Hepatocyte (in vitro differentiated cells): ENCODE data around the gene KLHL30. TPM values are rescaled to one million over a fixed set of nuclear protein-coding genes. Genes with fewer than 3 reads are reported as not detected.
A peak's percentile ranks its signal among the peaks of the same experiment; 100 is the strongest.

Experiments
- DNase-seq: peaks from one replicate; pipeline ENCODE4 v3.0.0-alpha.2; 2016; ENCODE audit warnings: low spot score
- H2AFZ ChIP-seq: fragments of 200-600 bp; sonication (generic); 2 replicates; pipeline ENCODE4 v1.6.0; 2016; ENCODE audit warnings: antibody characterized with exemption, mild to moderate bottlenecking
- H3K27ac ChIP-seq: fragments of 200-600 bp; sonication (generic); 2 replicates; pipeline ENCODE4 v1.5.1; 2016; ENCODE audit warnings: mild to moderate bottlenecking
- H3K27me3 ChIP-seq: fragments of 200-600 bp; sonication (generic); 2 replicates; pipeline ENCODE4 v1.6.1; 2016
- H3K36me3 ChIP-seq: fragments of 200-600 bp; sonication (generic); replicated peaks from 2 replicates; pipeline ENCODE4 v1.5.1; 2016; ENCODE audit warnings: low read depth; ENCODE audit not compliant: insufficient read depth
- H3K4me1 ChIP-seq: fragments of 200-600 bp; sonication (generic); 2 replicates; pipeline ENCODE4 v1.5.1; 2016; ENCODE audit warnings: mild to moderate bottlenecking, moderate library complexity; ENCODE audit not compliant: insufficient read depth
- H3K4me2 ChIP-seq: fragments of 200-600 bp; sonication (generic); 2 replicates; pipeline ENCODE4 v1.6.0; 2016
- H3K4me3 ChIP-seq: fragments of 200-600 bp; sonication (generic); 2 replicates; pipeline ENCODE4 v1.5.1; 2016; ENCODE audit warnings: mild to moderate bottlenecking
- H3K79me2 ChIP-seq: fragments of 200-600 bp; sonication (generic); 2 replicates; pipeline ENCODE4 v1.6.0; 2017; ENCODE audit warnings: mild to moderate bottlenecking
- H3K9me2 ChIP-seq: fragments of 200-600 bp; sonication (generic); replicated peaks from 2 replicates; pipeline ENCODE4 v1.6.0; 2017; ENCODE audit warnings: mild to moderate bottlenecking; ENCODE audit not compliant: insufficient read depth
- H3K9me3 ChIP-seq: fragments of 200-600 bp; sonication (generic); 2 replicates; pipeline ENCODE4 v1.5.1; 2016; ENCODE audit warnings: low read depth, mild to moderate bottlenecking
- H4K20me1 ChIP-seq: fragments of 200-600 bp; sonication (generic); 2 replicates; pipeline ENCODE4 v1.6.0; 2016; ENCODE audit warnings: mild to moderate bottlenecking; ENCODE audit not compliant: insufficient read depth, poor library complexity, severe bottlenecking
- EZH2 ChIP-seq: fragments of 200-600 bp; sonication (generic); IDR thresholded peaks from 2 replicates; pipeline ENCODE4 v1.6.1; 2016; ENCODE audit warnings: antibody characterized with exemption, mild to moderate bottlenecking, borderline replicate concordance
- EZH2phosphoT487 ChIP-seq: fragments of 200-600 bp; sonication (generic); IDR thresholded peaks from one replicate; pipeline ENCODE4 v1.6.1; 2018; ENCODE audit warnings: antibody characterized with exemption, mild to moderate bottlenecking, low read depth, moderate library complexity; ENCODE audit not compliant: unreplicated experiment, severe bottlenecking
- WGBS: methylation state at CpG from one replicate; pipeline ENCODE4 v1.1.6; 2016; ENCODE audit warnings: low lambda C conversion rate; ENCODE audit errors: missing lambda C conversion rate; 5-methylcytosine and 5-hydroxymethylcytosine counted together
- polyA plus RNA-seq: library from polyadenylated mRNA; unstranded; fragments of >200 nt; fragmentation: Nextera tagmentation; extraction: Ambion mirVana; gene quantifications from 2 replicates; pipeline ENCODE4 v1.2.1, GENCODE V29; 2016
- total RNA-seq: library from RNA; depleted of rRNA; stranded (reverse); fragments of >200 nt; gene quantifications from 2 replicates; pipeline ENCODE4 v1.2.3, GENCODE V29; 2014
- TF ChIP-seq, protein P1 (sequence below): fragments of 200-600 bp; sonication (generic); IDR thresholded peaks from 2 replicates; pipeline ENCODE4 v1.5.1; 2016; ENCODE audit warnings: antibody characterized with exemption, mild to moderate bottlenecking; ENCODE audit not compliant: poor library complexity

KLHL30 gene, protein sequence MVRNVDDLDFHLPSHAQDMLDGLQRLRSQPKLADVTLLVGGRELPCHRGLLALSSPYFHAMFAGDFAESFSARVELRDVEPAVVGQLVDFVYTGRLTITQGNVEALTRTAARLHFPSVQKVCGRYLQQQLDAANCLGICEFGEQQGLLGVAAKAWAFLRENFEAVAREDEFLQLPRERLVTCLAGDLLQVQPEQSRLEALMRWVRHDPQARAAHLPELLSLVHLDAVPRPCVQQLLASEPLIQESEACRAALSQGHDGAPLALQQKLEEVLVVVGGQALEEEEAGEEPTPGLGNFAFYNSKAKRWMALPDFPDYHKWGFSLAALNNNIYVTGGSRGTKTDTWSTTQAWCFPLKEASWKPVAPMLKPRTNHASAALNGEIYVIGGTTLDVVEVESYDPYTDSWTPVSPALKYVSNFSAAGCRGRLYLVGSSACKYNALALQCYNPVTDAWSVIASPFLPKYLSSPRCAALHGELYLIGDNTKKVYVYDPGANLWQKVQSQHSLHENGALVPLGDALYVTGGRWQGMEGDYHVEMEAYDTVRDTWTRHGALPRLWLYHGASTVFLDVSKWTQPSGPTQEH
- total RNA-seq (not detected in 2 replicates), polyA plus RNA-seq (0.15 TPM in 1 of 2 replicates, not detected in the other)

DNA sequence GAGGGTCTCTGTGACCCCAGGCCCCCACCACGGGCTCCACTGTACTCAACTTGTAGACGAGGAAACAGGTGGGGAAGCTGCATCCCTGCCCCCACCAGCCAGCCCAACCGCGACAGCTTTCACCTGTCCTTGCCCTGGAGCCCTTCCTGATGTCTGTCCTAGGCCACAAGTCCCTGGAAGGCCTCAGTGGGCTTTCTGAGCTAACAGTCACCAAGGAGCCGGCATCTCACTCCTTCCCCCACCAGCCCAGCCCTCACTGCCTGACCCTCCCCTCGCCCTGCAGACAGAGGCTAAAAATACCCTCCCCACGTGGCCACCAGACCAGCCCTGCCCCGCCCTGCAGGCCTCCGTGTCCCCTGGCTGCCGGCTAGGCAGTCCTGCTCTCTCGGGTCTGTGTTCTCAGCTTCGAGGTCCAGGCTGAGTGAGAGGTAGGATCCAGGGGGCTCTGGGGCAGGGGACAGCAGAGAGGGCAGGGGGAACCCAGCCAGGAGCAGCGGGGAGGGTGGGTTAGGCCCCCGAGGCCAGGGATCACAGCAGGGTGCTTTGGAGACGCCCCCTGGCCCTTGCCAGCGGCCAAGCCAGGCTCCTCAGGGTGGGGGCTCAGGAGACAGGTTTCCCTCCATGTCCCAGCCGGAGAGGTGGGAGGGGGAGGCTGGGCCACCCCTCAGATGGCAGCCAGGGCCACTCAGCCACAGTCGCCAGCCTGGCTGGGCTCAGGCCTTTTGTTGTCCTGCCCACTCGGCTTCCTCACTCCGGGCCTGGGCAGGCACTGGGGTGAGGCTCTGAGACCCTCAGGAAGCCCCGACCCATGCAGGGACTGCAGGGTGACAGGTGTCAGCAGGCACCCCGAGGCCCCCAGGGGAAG lies at the start of gene KLHL30:
KLHL30 (plus strand) TSS at position 338 of the 865 bp plus-strand sequence. CDS start 2,087 bp downstream, outside the sequence.
- Histone ChIP-seq H3K4me3 (no peak within 1 kb of the TSS), H3K4me1 (peaks cover 18% of the 10 kb centered on the region), H3K36me3 (no peaks in the 10 kb centered on the region), H3K4me2 (no peak within 1 kb of the TSS), H2AFZ (no peak within 1 kb of the TSS), H3K9me2 (no peaks in the 10 kb centered on the region), H3K27ac (no peak within 1 kb of the TSS), H3K27me3 (no peaks in the 10 kb centered on the region), H4K20me1 (no peaks in the 10 kb centered on the region), H3K9me3 (no peaks in the 10 kb centered on the region), H3K79me2 (no peaks in the 10 kb centered on the region)
- WGBS: 76% methylated on average over 19 of the region's 22 CpGs
- DNase-seq: peak; percentile 45
- TF ChIP-seq, protein P1, sequence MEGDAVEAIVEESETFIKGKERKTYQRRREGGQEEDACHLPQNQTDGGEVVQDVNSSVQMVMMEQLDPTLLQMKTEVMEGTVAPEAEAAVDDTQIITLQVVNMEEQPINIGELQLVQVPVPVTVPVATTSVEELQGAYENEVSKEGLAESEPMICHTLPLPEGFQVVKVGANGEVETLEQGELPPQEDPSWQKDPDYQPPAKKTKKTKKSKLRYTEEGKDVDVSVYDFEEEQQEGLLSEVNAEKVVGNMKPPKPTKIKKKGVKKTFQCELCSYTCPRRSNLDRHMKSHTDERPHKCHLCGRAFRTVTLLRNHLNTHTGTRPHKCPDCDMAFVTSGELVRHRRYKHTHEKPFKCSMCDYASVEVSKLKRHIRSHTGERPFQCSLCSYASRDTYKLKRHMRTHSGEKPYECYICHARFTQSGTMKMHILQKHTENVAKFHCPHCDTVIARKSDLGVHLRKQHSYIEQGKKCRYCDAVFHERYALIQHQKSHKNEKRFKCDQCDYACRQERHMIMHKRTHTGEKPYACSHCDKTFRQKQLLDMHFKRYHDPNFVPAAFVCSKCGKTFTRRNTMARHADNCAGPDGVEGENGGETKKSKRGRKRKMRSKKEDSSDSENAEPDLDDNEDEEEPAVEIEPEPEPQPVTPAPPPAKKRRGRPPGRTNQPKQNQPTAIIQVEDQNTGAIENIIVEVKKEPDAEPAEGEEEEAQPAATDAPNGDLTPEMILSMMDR: no peak
- no peak for TF ChIP-seq EZH2
- no peak for TF ChIP-seq EZH2phosphoT487

DNA sequence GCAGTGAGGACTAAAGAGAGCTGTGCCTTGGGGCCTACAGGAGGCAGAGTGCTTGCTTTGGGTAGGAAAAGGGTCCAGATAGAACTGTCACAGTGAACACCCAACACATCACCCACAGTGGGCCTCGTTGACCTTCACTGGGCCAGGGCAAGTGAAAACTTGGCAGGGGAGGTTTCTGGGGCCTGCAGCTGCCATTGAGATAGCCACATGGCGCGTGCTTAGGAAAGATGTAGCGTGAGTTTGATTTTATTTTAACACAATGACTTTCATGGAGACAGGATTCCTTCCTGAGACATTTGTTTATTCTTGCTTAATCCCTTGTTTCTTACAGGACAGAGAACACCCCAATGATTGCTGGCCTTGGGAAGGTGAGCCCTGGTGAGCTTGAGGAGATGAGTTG lies 47.6 kb upstream of the KLHL30 start:
- Histone ChIP-seq H2AFZ (no peak overlapping the region), H3K4me2 (no peak overlapping the region), H3K27me3 (no peaks in the 10 kb centered on the region), H3K9me3 (no peaks in the 10 kb centered on the region), H3K4me3 (no peak overlapping the region), H3K4me1 (no peaks in the 10 kb centered on the region), H3K79me2 (no peaks in the 10 kb centered on the region), H3K36me3 (no peaks in the 10 kb centered on the region), H3K27ac (no peak overlapping the region), H3K9me2 (no peaks in the 10 kb centered on the region), H4K20me1 (no peaks in the 10 kb centered on the region)
- 94% methylated on average over 4 of the region's 4 CpGs for WGBS
- DNase-seq: no peak
- TF ChIP-seq EZH2 (no peak), EZH2phosphoT487 (no peak)
- TF ChIP-seq, protein P1: no peak

DNA sequence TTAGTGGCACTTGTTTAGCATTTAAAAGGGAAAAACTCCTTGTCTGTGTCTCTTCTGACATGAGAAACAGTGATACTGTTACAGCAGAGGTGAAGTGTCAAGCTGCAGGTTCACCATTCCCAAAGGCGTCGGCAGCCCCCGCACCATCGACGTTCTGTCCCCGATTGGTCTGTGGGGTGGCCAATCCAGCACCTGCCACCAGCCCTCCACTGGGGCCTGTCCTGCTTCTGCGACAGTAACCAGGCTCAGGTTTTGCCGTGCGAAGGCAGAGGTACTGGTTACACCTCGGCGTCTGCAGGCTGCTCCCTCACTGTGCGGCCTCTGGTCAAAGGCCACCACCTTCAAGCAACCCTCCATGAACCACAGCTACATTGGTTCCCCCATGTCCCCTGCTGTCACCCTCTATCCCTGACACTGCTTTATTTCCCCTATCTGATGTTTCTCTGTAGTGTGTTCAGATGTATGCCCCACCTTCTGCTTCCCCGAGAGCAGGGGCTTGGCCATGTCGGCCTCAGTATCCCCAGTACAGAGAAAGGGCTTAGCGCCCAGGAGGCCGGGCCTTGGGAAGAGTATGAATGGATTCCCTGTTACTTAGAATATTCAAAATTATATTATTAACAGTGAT lies 46.9 kb upstream of the KLHL30 start:
- H3K4me1 ChIP-seq: no peaks in the 10 kb centered on the region
- H4K20me1 ChIP-seq: no peaks in the 10 kb centered on the region
- 95% methylated on average over 16 of the region's 16 CpGs for WGBS
- no peaks in the 10 kb centered on the region for H3K9me3 ChIP-seq
- no peaks in the 10 kb centered on the region for H3K9me2 ChIP-seq
- H3K27me3 ChIP-seq: no peaks in the 10 kb centered on the region
- H3K79me2 ChIP-seq: no peaks in the 10 kb centered on the region
- H3K4me3 ChIP-seq: no peak overlapping the region
- no peak for TF ChIP-seq EZH2
- TF ChIP-seq, protein P1: no peak
- TF ChIP-seq EZH2phosphoT487: no peak
- DNase-seq: no peak
- no peak overlapping the region for H2AFZ ChIP-seq
- no peak overlapping the region for H3K4me2 ChIP-seq
- no peaks in the 10 kb centered on the region for H3K36me3 ChIP-seq
- H3K27ac ChIP-seq: no peak overlapping the region
